Sigmoid colon (tissue), 7 donors: ENCODE data around the gene NOL8. TPM values are rescaled to one million over a fixed set of nuclear protein-coding genes. Genes with fewer than 3 reads are reported as not detected.

ENCODE experiments used
- DNase-seq: peaks from one replicate; pipeline ENCODE4 v3.0.0-alpha.2; 2019
- H3K27ac ChIP-seq, 4 donors: fragments of 200-600 bp; sonication (generic); one replicate each; pipeline ENCODE4 v1.5.1; 2016 to 2019; ENCODE audit warnings: mild to moderate bottlenecking in 1 of 4
- H3K27me3 ChIP-seq, 3 donors: fragments of 200-600 bp; sonication (generic); one replicate each; pipeline ENCODE4 v1.5.1; 2019; ENCODE audit warnings: mild to moderate bottlenecking in 1 of 3
- H3K36me3 ChIP-seq, 4 donors: fragments of 200-600 bp; sonication (generic); one replicate each; pipeline ENCODE4 v1.5.1; 2016 to 2019
- H3K4me1 ChIP-seq, 4 donors: fragments of 200-600 bp; sonication (generic); one replicate each; pipeline ENCODE4 v1.5.1; 2017 to 2019
- H3K4me3 ChIP-seq, 4 donors: fragments of 200-600 bp; sonication (generic); one replicate each; pipeline ENCODE4 v1.5.1; 2017 to 2019; ENCODE audit warnings: mild to moderate bottlenecking in 2 of 4, moderate library complexity in 1 of 4
- H3K9me3 ChIP-seq, 4 donors: fragments of 200-600 bp in 3 of 4; sonication (generic) in 3 of 4; one replicate each; pipeline versions ENCODE4 v1.5.1 to v1.6.1; 2013 to 2019
- EP300 ChIP-seq, 4 donors: sonication (generic); formaldehyde crosslinking; IDR thresholded peaks; one replicate each; pipeline ENCODE4 v1.6.1; 2017; ENCODE audit warnings: antibody characterized with exemption in 4 of 4
- POLR2A ChIP-seq, 2 donors: fragments of 450-650 bp; IDR thresholded peaks; one replicate each; pipeline ENCODE4 v1.6.1; 2016; ENCODE audit warnings: antibody characterized with exemption in 2 of 2, mild to moderate bottlenecking in 2 of 2, moderate library complexity in 2 of 2
- POLR2AphosphoS5 ChIP-seq, 4 donors: sonication (generic); formaldehyde crosslinking; IDR thresholded peaks; one replicate each; pipeline ENCODE4 v1.6.1; 2017; ENCODE audit warnings: antibody characterized with exemption in 4 of 4
- WGBS, 2 donors: extraction: QIAGEN DNeasy Blood & Tissue Kit; methylation state at CpG; one replicate each; pipeline ENCODE4 v1.1.7; 2013; 5-methylcytosine and 5-hydroxymethylcytosine counted together
- intact Hi-C: fragments of 100-400 bp; cut with DNase I; formaldehyde crosslinking; loops from one replicate; pipeline ENCODE4 v1.15.1; 2023
- polyA plus RNA-seq, 3 donors: library from polyadenylated mRNA; stranded (reverse); fragments of 200-250 nt; gene quantifications; one replicate each; pipeline ENCODE4 v1.2.3, GENCODE V29; 2013
- total RNA-seq, 4 donors: library from RNA; depleted of rRNA; stranded (reverse); fragments of >200 nt; gene quantifications; one replicate each; pipeline ENCODE4 v1.1.0, GENCODE V29; 2016
- TF ChIP-seq, protein P1 (sequence below), 4 experiments: fragments of 450-650 bp in 3 of 4; fragments of 200-600 bp in 1 of 4; IDR thresholded peaks; one replicate each; pipeline ENCODE4 v1.5.1; 2016 to 2019; ENCODE audit warnings: antibody characterized with exemption in 4 of 4, mild to moderate bottlenecking in 3 of 4, moderate library complexity in 2 of 4
- donor health status: healthy with polysubstance abuse.
- donor health status: Bipolar disorder and iron deficiency.
- donor health status: healthy.

NOL8 gene
- total and polyA plus RNA-seq, 7 donors: 7.9 to 32.1 (median 23.9) TPM

DNA sequence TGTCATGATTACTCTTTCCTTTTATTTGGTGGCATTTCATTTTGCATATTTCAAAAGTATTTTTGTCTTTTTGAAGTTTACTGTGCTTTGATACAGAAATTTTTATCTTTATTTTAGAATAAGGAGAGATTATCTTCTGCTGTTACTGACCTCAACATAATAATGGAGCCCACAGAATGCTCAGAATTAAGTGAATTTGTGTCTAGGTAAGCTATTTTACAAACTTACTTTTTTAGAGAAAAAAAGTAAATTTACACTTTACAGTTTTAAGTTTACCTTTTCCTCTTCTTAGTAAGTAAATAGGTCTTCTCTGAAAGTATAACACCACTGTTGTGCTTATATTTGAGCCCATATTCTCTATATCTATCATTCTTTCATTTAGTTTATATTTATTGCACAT lies 20.4 kb upstream of the NOL8 start:
- TF ChIP-seq, protein P1, sequence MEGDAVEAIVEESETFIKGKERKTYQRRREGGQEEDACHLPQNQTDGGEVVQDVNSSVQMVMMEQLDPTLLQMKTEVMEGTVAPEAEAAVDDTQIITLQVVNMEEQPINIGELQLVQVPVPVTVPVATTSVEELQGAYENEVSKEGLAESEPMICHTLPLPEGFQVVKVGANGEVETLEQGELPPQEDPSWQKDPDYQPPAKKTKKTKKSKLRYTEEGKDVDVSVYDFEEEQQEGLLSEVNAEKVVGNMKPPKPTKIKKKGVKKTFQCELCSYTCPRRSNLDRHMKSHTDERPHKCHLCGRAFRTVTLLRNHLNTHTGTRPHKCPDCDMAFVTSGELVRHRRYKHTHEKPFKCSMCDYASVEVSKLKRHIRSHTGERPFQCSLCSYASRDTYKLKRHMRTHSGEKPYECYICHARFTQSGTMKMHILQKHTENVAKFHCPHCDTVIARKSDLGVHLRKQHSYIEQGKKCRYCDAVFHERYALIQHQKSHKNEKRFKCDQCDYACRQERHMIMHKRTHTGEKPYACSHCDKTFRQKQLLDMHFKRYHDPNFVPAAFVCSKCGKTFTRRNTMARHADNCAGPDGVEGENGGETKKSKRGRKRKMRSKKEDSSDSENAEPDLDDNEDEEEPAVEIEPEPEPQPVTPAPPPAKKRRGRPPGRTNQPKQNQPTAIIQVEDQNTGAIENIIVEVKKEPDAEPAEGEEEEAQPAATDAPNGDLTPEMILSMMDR (IDR thresholded peaks at IDR 0.05): no peak
- no peak for TF ChIP-seq POLR2AphosphoS5 (IDR thresholded peaks at IDR 0.05)
- TF ChIP-seq POLR2A (IDR thresholded peaks at IDR 0.05): no peak
- no peak for TF ChIP-seq EP300 (IDR thresholded peaks at IDR 0.05)
- H3K27ac ChIP-seq: no peak overlapping the region
- H3K4me3 ChIP-seq: no peak overlapping the region
- H3K4me1 ChIP-seq: peaks cover 0 to 28% (median 15%) of the 10 kb centered on the region in 4 donors
- H3K36me3 ChIP-seq: no peaks in the 10 kb centered on the region
- H3K27me3 ChIP-seq: no peaks in the 10 kb centered on the region
- no peak for DNase-seq
- H3K9me3 ChIP-seq: peaks cover 0 to 3% (median 0%) of the 10 kb centered on the region in 4 donors
- intact Hi-C loops: no loop called here

DNA sequence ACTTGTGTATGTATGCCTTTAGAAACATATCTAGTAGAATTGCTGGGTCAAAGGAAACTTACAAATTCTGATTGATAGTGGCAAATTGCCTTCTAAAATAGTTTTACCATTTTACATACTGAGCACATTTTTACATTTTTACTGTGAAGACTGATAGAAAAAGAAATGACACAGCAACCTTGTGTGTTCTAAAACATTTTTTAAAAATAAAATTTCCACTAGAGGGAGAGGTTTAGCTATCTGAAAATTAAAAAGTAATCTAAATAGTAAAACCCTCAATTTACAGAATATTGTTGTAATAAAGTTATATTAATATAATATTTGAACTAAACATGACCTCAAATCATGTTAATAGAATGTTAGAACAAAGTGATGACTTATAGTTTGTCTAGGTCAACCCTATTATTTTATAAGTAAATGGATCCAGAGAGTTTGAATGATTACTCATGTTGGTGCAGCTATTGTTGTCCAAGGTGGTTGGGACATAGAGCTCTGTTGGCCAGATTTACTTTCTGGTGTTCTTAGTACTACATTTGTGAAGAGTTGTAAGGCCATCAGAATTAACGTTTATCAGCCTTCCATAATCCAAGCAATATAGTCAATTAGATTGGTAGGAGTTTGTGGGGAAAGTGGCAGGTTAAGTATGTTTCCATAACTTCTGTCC lies 17.8 kb upstream of the NOL8 start:
- WGBS, 2 donors: 82 to 83% methylated on average over 1 of the region's 1 CpG
- no peak overlapping the region for H3K4me3 ChIP-seq
- H3K4me1 ChIP-seq: peaks cover 0 to 16% (median 2%) of the 10 kb centered on the region in 4 donors
- TF ChIP-seq POLR2AphosphoS5 (IDR thresholded peaks at IDR 0.05) (no peak), POLR2A (IDR thresholded peaks at IDR 0.05) (no peak), EP300 (IDR thresholded peaks at IDR 0.05) (no peak)
- TF ChIP-seq, protein P1 (IDR thresholded peaks at IDR 0.05): peak in 3 of 4 experiments; percentile 25 to 46 (median 39)
- DNase-seq: no peak
- H3K27ac ChIP-seq: peak overlapping the region in 2 of 4 donors; percentile 17 to 57
- H3K27me3 ChIP-seq: no peaks in the 10 kb centered on the region
- H3K9me3 ChIP-seq: peaks cover 0 to 3% (median 0%) of the 10 kb centered on the region in 4 donors
- intact Hi-C loops: loop anchor here (1.0 kb wide), 2 partner anchors 96 to 291 kb away; no protein-coding TSS in a partner anchor
- peaks cover 0 to 8% (median 0%) of the 10 kb centered on the region in 4 donors for H3K36me3 ChIP-seq

DNA sequence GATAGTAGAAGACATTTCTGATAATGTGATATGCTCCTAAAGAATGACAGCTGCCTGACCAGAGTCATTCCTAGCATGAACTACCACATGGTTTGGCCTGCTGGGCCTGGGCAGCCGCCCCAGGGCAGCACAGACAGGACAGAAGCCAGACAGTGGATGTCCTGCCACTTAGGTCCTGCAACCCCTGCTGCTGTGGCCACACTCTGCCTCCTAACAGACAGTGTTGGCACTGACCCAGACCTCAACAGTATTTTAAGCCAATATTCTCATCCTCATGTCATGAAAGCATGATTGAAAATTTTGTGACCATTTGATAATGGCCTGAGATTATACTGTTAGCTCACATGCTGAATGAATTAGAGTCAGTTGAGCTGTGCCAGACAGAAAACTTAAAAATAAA lies 16.4 kb upstream of the NOL8 start:
- Histone ChIP-seq H3K9me3 (peaks cover 0 to 3% (median 0%) of the 10 kb centered on the region in 4 donors), H3K4me3 (no peak overlapping the region), H3K27me3 (no peaks in the 10 kb centered on the region), H3K27ac (no peak overlapping the region), H3K36me3 (peaks cover 0 to 15% (median 0%) of the 10 kb centered on the region in 4 donors), H3K4me1 (peaks cover 0 to 16% (median 2%) of the 10 kb centered on the region in 4 donors)
- no peak for DNase-seq
- WGBS, 2 donors: 96 to 100% methylated on average over 1 of the region's 1 CpG
- no peak for TF ChIP-seq POLR2A (IDR thresholded peaks at IDR 0.05)
- no peak for TF ChIP-seq EP300 (IDR thresholded peaks at IDR 0.05)
- TF ChIP-seq, protein P1 (IDR thresholded peaks at IDR 0.05): no peak
- TF ChIP-seq POLR2AphosphoS5 (IDR thresholded peaks at IDR 0.05): no peak
- intact Hi-C loops: no loop called here

DNA sequence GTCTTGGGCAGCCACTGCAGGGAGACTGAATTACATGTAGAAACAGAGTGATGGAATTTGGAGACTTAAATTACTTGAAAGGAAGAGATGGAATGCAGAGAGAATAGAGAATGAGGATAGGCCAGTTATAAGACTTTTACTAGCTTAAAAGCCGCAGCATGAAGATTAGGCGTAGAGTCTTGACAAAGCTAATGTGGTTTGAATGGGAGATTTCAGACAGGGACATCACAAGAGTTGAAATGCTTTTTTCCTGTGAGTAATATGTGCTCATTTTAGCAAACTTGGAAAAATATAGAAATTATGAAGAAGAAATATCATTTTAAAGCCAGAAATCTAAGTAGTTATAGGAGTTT lies 8.1 kb upstream of the NOL8 start:
- TF ChIP-seq, protein P1 (IDR thresholded peaks at IDR 0.05): no peak
- TF ChIP-seq POLR2A (IDR thresholded peaks at IDR 0.05) (no peak), POLR2AphosphoS5 (IDR thresholded peaks at IDR 0.05) (no peak), EP300 (IDR thresholded peaks at IDR 0.05) (no peak)
- Histone ChIP-seq H3K9me3 (no peaks in the 10 kb centered on the region), H3K27me3 (no peaks in the 10 kb centered on the region), H3K4me3 (no peak overlapping the region), H3K27ac (no peak overlapping the region), H3K36me3 (peaks cover 0 to 11% (median 0%) of the 10 kb centered on the region in 4 donors), H3K4me1 (no peaks in the 10 kb centered on the region)
- intact Hi-C loops: no loop called here
- DNase-seq: no peak
- WGBS, 2 donors: 94 to 99% methylated on average over 2 of the region's 2 CpGs
